GM12873 (cell line): ENCODE data around the gene SFI1.

ENCODE experiments used
- CTCF ChIP-seq: IDR thresholded peaks from 2 replicates; pipeline ENCODE4 v1.5.1; 2012; ENCODE audit warnings: low read depth, mild to moderate bottlenecking, moderate library complexity, low read length, control low read depth; ENCODE audit not compliant: insufficient read depth; ENCODE audit errors: missing control alignments

The SFI1 gene

GRCh38 chr22:31567702-31568101, 71.4 kb downstream of the SFI1 start:
- TF ChIP-seq CTCF: no peak

GRCh38 chr22:31569126-31569525, 72.8 kb downstream of the SFI1 start:
- no peak for TF ChIP-seq CTCF

- TF ChIP-seq CTCF: no peak
Measured at GRCh38 chr22:31572939-31573338, 76.6 kb downstream of the SFI1 start.

GRCh38 chr22:31574055-31574670, 77.8 kb downstream of the SFI1 start:
- TF ChIP-seq CTCF: no peak

- TF ChIP-seq CTCF: no peak
Measured at GRCh38 chr22:31575190-31575589, 78.9 kb downstream of the SFI1 start.

- TF ChIP-seq CTCF: no peak
Measured at GRCh38 chr22:31577711-31578110, 81.4 kb downstream of the SFI1 start.

GRCh38 chr22:31578171-31578570, 81.8 kb downstream of the SFI1 start:
- TF ChIP-seq CTCF: no peak
